ENCODE data around the gene FCHSD2.
A peak's percentile ranks its signal among the peaks of the same experiment; 100 is the strongest.

Gene FCHSD2

GRCh38 chr11:73171436-73172161 is 29.5 kb upstream of the FCHSD2 start:
- no peak for DNase-seq

- no peak for DNase-seq
Measured at GRCh38 chr11:73170140-73170539, 28.0 kb upstream of the FCHSD2 start.

GRCh38 chr11:73168925-73169579 is 26.9 kb upstream of the FCHSD2 start:
- no peak for DNase-seq

- no peak for DNase-seq
Measured at GRCh38 chr11:73167363-73167954, 25.3 kb upstream of the FCHSD2 start.

GRCh38 chr11:73164803-73165540 is 22.9 kb upstream of the FCHSD2 start:
- DNase-seq, result no peak

GRCh38 chr11:73163638-73164174 is 21.6 kb upstream of the FCHSD2 start:
- DNase-seq, result no peak

- DNase-seq, result no peak
Measured at GRCh38 chr11:73162196-73162740, 20.1 kb upstream of the FCHSD2 start.

GRCh38 chr11:73160005-73160760 is 18.1 kb upstream of the FCHSD2 start:
- DNase-seq, result no peak

GRCh38 chr11:73159297-73159696 is 17.2 kb upstream of the FCHSD2 start:
- no peak for DNase-seq

- DNase-seq, result no peak
Measured at GRCh38 chr11:73158356-73159051, 16.4 kb upstream of the FCHSD2 start.

GRCh38 chr11:73157101-73158010 is 15.2 kb upstream of the FCHSD2 start:
- no peak for DNase-seq

- DNase-seq, result no peak
Measured at GRCh38 chr11:73156686-73157085, 14.6 kb upstream of the FCHSD2 start.

GRCh38 chr11:73156114-73156513 is 14.0 kb upstream of the FCHSD2 start:
- DNase-seq, result no peak

GRCh38 chr11:73155102-73155501 is 13.0 kb upstream of the FCHSD2 start:
- no peak for DNase-seq

GRCh38 chr11:73154178-73154577 is 12.1 kb upstream of the FCHSD2 start:
- DNase-seq, result peak; percentile 28

- DNase-seq, result no peak
Measured at GRCh38 chr11:73152861-73153483, 10.9 kb upstream of the FCHSD2 start.

- no peak for DNase-seq
Measured at GRCh38 chr11:73152086-73152853, 10.2 kb upstream of the FCHSD2 start.

GRCh38 chr11:73151416-73151815 is 9.3 kb upstream of the FCHSD2 start:
- no peak for DNase-seq

- DNase-seq, result no peak
Measured at GRCh38 chr11:73149105-73149504, 7.0 kb upstream of the FCHSD2 start.
